OCI-LY3 (cell line): ENCODE results near the gene SLC25A18.
"Not testable (repeated sequence)": the region's sequence is repeated elsewhere in the genome, so short reads cannot be mapped to it uniquely, and the experiment has no call there.

Source experiments
- H2AFZ ChIP-seq: fragments of 200-600, 300-600 bp; shearing (Covaris generic); 2 replicates; pipeline ENCODE4 v1.6.0; 2014; ENCODE audit warnings: antibody characterized with exemption, low read depth, low read length
- H3K27ac ChIP-seq: fragments of 200-600, 300-600 bp; sonication (generic); 2 replicates; pipeline ENCODE4 v1.5.1; 2014; ENCODE audit warnings: mild to moderate bottlenecking, low read length, moderate library complexity, mixed read lengths
- H3K27me3 ChIP-seq: fragments of 200-600, 300-600 bp; sonication (generic); 2 replicates; pipeline ENCODE4 v1.6.1; 2014; ENCODE audit warnings: low read depth, low read length, mixed read lengths
- H3K36me3 ChIP-seq: fragments of 200-600, 300-600 bp; sonication (generic); replicated peaks from 2 replicates; pipeline ENCODE3; 2014; ENCODE audit warnings: low read depth, low read length, mixed read lengths
- H3K4me1 ChIP-seq: fragments of 300-600, 200-600 bp; sonication (generic); 2 replicates; pipeline ENCODE4 v1.6.1; 2014; ENCODE audit warnings: low read length, mixed read lengths
- H3K4me2 ChIP-seq: fragments of 200-600, 300-600 bp; sonication (generic); 2 replicates; pipeline ENCODE4 v1.6.1; 2014; ENCODE audit warnings: low read length, mixed read lengths
- H3K4me3 ChIP-seq: fragments of 300-600, 200-600 bp; sonication (generic); 2 replicates; pipeline ENCODE4 v1.5.1; 2014; ENCODE audit warnings: antibody characterized with exemption, mild to moderate bottlenecking, low read length, moderate library complexity
- H3K79me2 ChIP-seq: fragments of 300-600, 200-600 bp; shearing (Covaris generic); 2 replicates; pipeline ENCODE4 v1.6.1; 2014; ENCODE audit warnings: mild to moderate bottlenecking, low read length, mixed read lengths
- H3K9ac ChIP-seq: fragments of 300-600, 200-600 bp; shearing (Covaris generic); 2 replicates; pipeline ENCODE4 v1.6.0; 2014; ENCODE audit warnings: mild to moderate bottlenecking, low read length, moderate library complexity
- H3K9me3 ChIP-seq: fragments of 200-600, 300-600 bp; shearing (Covaris generic); 2 replicates; pipeline ENCODE4 v1.6.1; 2014; ENCODE audit warnings: low read length, mixed read lengths; ENCODE audit not compliant: insufficient read depth
- H4K20me1 ChIP-seq: fragments of 200-600, 300-600 bp; sonication (generic); 2 replicates; pipeline ENCODE4 v1.6.1; 2016; ENCODE audit warnings: low read length, mixed read lengths; ENCODE audit not compliant: insufficient read depth
- CTCF ChIP-seq: fragments of 200-600, 300-600 bp; sonication (generic); IDR thresholded peaks from 2 replicates; pipeline ENCODE4 v1.5.1; 2014; ENCODE audit warnings: antibody characterized with exemption, low read length, low read depth
- EZH2phosphoT487 ChIP-seq: fragments of 200-600 bp; shearing (Covaris generic); IDR thresholded peaks from 2 replicates; pipeline ENCODE4 v1.6.1; 2018; ENCODE audit warnings: antibody characterized with exemption, mixed run types, low read depth

The SLC25A18 gene

GRCh38 chr22:17562906-17563870, at the start of gene SLC25A18:
SLC25A18 (plus strand) TSS chr22:17563498; CDS start chr22:17579945, 16,447 bp downstream.
- no peak within 1 kb of the TSS for H3K4me2 ChIP-seq
- no peak within 1 kb of the TSS for H2AFZ ChIP-seq
- H3K36me3 ChIP-seq: no peaks in the 10 kb centered on the region
- no peaks in the 10 kb centered on the region for H3K9me3 ChIP-seq
- TF ChIP-seq CTCF (no peak), EZH2phosphoT487 (no peak)
- H3K4me3 ChIP-seq: no peak within 1 kb of the TSS
- no peak within 1 kb of the TSS for H3K9ac ChIP-seq
- H4K20me1 ChIP-seq: no peaks in the 10 kb centered on the region
- H3K79me2 ChIP-seq: no peaks in the 10 kb centered on the region
- peaks cover 4% of the 10 kb centered on the region for H3K4me1 ChIP-seq
- peaks cover 24% of the 10 kb centered on the region for H3K27me3 ChIP-seq
- H3K27ac ChIP-seq: no peak within 1 kb of the TSS

DNA sequence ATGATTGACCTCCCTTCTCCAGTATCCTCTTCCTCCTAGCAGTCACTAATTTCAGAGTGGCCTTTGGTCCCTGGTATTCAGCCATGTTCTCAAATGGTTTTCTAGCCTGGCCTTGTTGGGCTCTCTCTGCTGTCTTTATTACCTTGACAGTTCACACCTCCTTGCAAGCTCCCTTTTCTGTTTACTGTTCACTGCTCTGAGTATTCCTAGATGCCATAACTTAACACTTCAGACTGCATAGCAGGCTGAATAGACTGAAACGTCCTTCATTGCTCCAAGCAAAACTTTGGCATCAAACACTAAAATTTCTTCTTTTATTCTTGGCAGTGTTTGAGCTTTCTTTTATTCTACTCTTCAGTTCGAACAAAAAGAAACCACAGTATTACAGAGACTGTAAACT, 49.7 kb upstream of the SLC25A18 start:
- H3K27ac ChIP-seq: no peak overlapping the region
- no peaks in the 10 kb centered on the region for H3K36me3 ChIP-seq
- H4K20me1 ChIP-seq: no peaks in the 10 kb centered on the region
- H3K4me2 ChIP-seq: no peak overlapping the region
- peaks cover 15% of the 10 kb centered on the region; the same call in 1 of the 2 replicates for H3K27me3 ChIP-seq
- no peak overlapping the region for H3K4me3 ChIP-seq
- no peaks in the 10 kb centered on the region for H3K79me2 ChIP-seq
- no peaks in the 10 kb centered on the region for H3K9me3 ChIP-seq
- H3K9ac ChIP-seq: no peak overlapping the region
- TF ChIP-seq EZH2phosphoT487 (no peak), CTCF (no peak)
- no peak overlapping the region for H2AFZ ChIP-seq
- no peaks in the 10 kb centered on the region for H3K4me1 ChIP-seq

DNA sequence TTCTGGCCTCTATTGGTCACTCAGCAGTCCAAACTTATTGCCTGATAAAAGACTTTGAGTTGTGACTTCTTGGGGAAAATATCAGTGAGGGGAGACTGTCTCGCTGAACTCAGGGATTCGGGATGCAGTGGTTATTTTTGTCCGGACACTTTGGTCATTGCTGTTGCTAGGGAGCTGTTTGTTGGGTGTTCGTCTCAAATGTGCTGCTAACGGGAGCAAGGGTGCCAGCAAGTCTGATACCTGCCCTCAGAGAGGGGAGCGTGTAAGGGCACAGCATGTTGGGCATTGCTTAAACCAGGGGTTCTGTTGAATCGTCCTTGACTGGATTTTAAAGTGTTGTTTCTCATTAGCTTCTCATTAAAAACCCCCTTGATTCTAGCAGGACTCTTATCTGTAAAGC, 49.2 kb upstream of the SLC25A18 start:
- Histone ChIP-seq H3K4me2 (no peak overlapping the region), H2AFZ (no peak overlapping the region), H3K27me3 (peaks cover 14% of the 10 kb centered on the region; the same call in 1 of the 2 replicates), H3K79me2 (no peaks in the 10 kb centered on the region), H4K20me1 (no peaks in the 10 kb centered on the region), H3K36me3 (no peaks in the 10 kb centered on the region), H3K4me3 (no peak overlapping the region), H3K9me3 (no peaks in the 10 kb centered on the region), H3K4me1 (no peaks in the 10 kb centered on the region), H3K27ac (no peak overlapping the region), H3K9ac (no peak overlapping the region)
- TF ChIP-seq EZH2phosphoT487: no peak
- no peak for TF ChIP-seq CTCF

GRCh38 chr22:17518406-17518805, 44.9 kb upstream of the SLC25A18 start:
- H2AFZ ChIP-seq: no peak overlapping the region
- H3K79me2 ChIP-seq: no peaks in the 10 kb centered on the region
- H3K27ac ChIP-seq: no peak overlapping the region
- TF ChIP-seq EZH2phosphoT487 (no peak), CTCF (no peak)
- H3K9ac ChIP-seq: no peak overlapping the region
- peaks cover 5% of the 10 kb centered on the region; the same call in 1 of the 2 replicates for H3K27me3 ChIP-seq
- H3K36me3 ChIP-seq: no peaks in the 10 kb centered on the region
- no peaks in the 10 kb centered on the region for H3K4me1 ChIP-seq
- no peaks in the 10 kb centered on the region for H3K9me3 ChIP-seq
- H4K20me1 ChIP-seq: no peaks in the 10 kb centered on the region
- H3K4me3 ChIP-seq: no peak overlapping the region
- no peak overlapping the region for H3K4me2 ChIP-seq

GRCh38 chr22:17521971-17522370, 41.3 kb upstream of the SLC25A18 start:
- H3K36me3 ChIP-seq, H2AFZ ChIP-seq, H3K4me3 ChIP-seq, H3K9ac ChIP-seq, H3K4me1 ChIP-seq, H3K9me3 ChIP-seq, H3K27ac ChIP-seq, H4K20me1 ChIP-seq, H3K27me3 ChIP-seq, H3K4me2 ChIP-seq, H3K79me2 ChIP-seq: not testable (repeated sequence)
